Testis (tissue), 3 donors: ENCODE results near the gene ZNF714. TPM values are rescaled to one million over a fixed set of nuclear protein-coding genes. Genes with fewer than 3 reads are reported as not detected.

ENCODE experiments used
- DNase-seq: peaks from one replicate; pipeline ENCODE4 v3.0.0-alpha.2; 2019
- H3K27ac ChIP-seq, 2 donors: fragments of 200-600 bp; sonication (generic); one replicate each; pipeline ENCODE4 v1.5.1; 2019
- H3K27me3 ChIP-seq: fragments of 200-600 bp; sonication (generic); one replicate; pipeline ENCODE4 v1.5.1; 2019
- H3K36me3 ChIP-seq: fragments of 200-600 bp; sonication (generic); one replicate; pipeline ENCODE4 v1.5.1; 2017; ENCODE audit warnings: low read depth; ENCODE audit errors: missing control alignments
- H3K4me1 ChIP-seq: fragments of 200-600 bp; sonication (generic); one replicate; pipeline ENCODE4 v1.5.1; 2019
- H3K4me3 ChIP-seq, 2 donors: fragments of 200-600 bp; sonication (generic); one replicate each; pipeline ENCODE4 v1.5.1; 2017 to 2019
- H3K9me3 ChIP-seq: fragments of 200-600 bp; sonication (generic); one replicate; pipeline ENCODE4 v1.5.1; 2017
- CTCF ChIP-seq, 3 experiments: fragments of 450-650 bp in 2 of 3; fragments of 200-600 bp in 1 of 3; sonication (generic) in 1 of 3; IDR thresholded peaks; one replicate each; pipeline ENCODE4 v1.5.1; 2016 to 2019; ENCODE audit warnings: antibody characterized with exemption in 3 of 3, mild to moderate bottlenecking in 2 of 3, moderate library complexity in 1 of 3
- POLR2A ChIP-seq: fragments of 450-650 bp; IDR thresholded peaks from one replicate; pipeline ENCODE4 v1.6.1; 2017; ENCODE audit warnings: antibody characterized with exemption, mild to moderate bottlenecking, moderate library complexity
- WGBS, 2 donors: methylation state at CpG; one replicate each; pipeline ENCODE4 v1.1.5; 2018; 5-methylcytosine and 5-hydroxymethylcytosine counted together
- intact Hi-C: fragments of 100-400 bp; cut with DNase I; formaldehyde crosslinking; loops from one replicate; pipeline ENCODE4 v1.15.1; 2023; ENCODE audit warnings: low total_unique reads
- polyA plus RNA-seq: library from polyadenylated mRNA; stranded (reverse); fragments of 350-450 nt; fragmentation: Illumina TruSeq; extraction: RNeasy Lipid Tissue Mini Kit (QIAGEN cat#74804); gene quantifications from one replicate; pipeline ENCODE4 v1.2.3, GENCODE V29; 2014; ENCODE audit warnings: low read depth, low replicate concordance; ENCODE audit not compliant: insufficient read depth
- total RNA-seq, 2 donors: library from RNA; depleted of rRNA; stranded (reverse); fragments of >200 nt; gene quantifications; one replicate each; pipeline ENCODE4 v1.2.3, GENCODE V29; 2016

The ZNF714 gene
- total and polyA plus RNA-seq, 3 donors from 2014 or later = 4.2 to 36.4 (median 25.3) TPM

GRCh38 chr19:21143428-21143827 is 61.4 kb downstream of the ZNF714 start:
- 59 to 69% methylated on average over 5 of the region's 5 CpGs for WGBS, 2 donors
- Histone ChIP-seq H3K27me3 (no peaks in the 10 kb centered on the region), H3K4me1 (no peaks in the 10 kb centered on the region), H3K4me3 (peak overlapping the region in 1 of 2 donors; percentile 84), H3K36me3 (no peaks in the 10 kb centered on the region), H3K27ac (peak overlapping the region; percentile 84 to 87), H3K9me3 (no peaks in the 10 kb centered on the region)
- no peak for DNase-seq
- intact Hi-C loops = no loop called here
- TF ChIP-seq CTCF (IDR thresholded peaks at IDR 0.05) (no peak), POLR2A (no peak)

GRCh38 chr19:21143854-21144253 is 61.9 kb downstream of the ZNF714 start:
- DNase-seq = no peak

GRCh38 chr19:21147540-21147939 is 65.5 kb downstream of the ZNF714 start:
- TF ChIP-seq CTCF (IDR thresholded peaks at IDR 0.05) = no peak
- no peak for TF ChIP-seq POLR2A
- 85 to 98% methylated on average over 1 of the region's 1 CpG for WGBS, 2 donors
- DNase-seq = no peak
- H3K27ac ChIP-seq = no peak overlapping the region
- intact Hi-C loops = no loop called here
- no peaks in the 10 kb centered on the region for H3K36me3 ChIP-seq
- H3K27me3 ChIP-seq = no peaks in the 10 kb centered on the region
- H3K4me3 ChIP-seq = no peak overlapping the region
- H3K4me1 ChIP-seq = no peaks in the 10 kb centered on the region
- no peaks in the 10 kb centered on the region for H3K9me3 ChIP-seq

More at GRCh38 chr19:21143854-21144253, 61.9 kb downstream of the ZNF714 start:
- Histone ChIP-seq H3K4me1 (no peaks in the 10 kb centered on the region), H3K9me3 (no peaks in the 10 kb centered on the region), H3K4me3 (no peak overlapping the region), H3K36me3 (no peaks in the 10 kb centered on the region), H3K27ac (no peak overlapping the region), H3K27me3 (no peaks in the 10 kb centered on the region)
- intact Hi-C loops = no loop called here
- 59 to 78% methylated on average over 1 of the region's 1 CpG for WGBS, 2 donors
- no peak for TF ChIP-seq POLR2A
- no peak for TF ChIP-seq CTCF (IDR thresholded peaks at IDR 0.05)

GRCh38 chr19:21148681-21149080 is 66.7 kb downstream of the ZNF714 start:
- Histone ChIP-seq H3K9me3 (no peaks in the 10 kb centered on the region), H3K4me3 (no peak overlapping the region), H3K4me1 (no peaks in the 10 kb centered on the region), H3K27me3 (no peaks in the 10 kb centered on the region), H3K27ac (no peak overlapping the region), H3K36me3 (no peaks in the 10 kb centered on the region)
- intact Hi-C loops = no loop called here
- no peak for DNase-seq
- no peak for TF ChIP-seq CTCF (IDR thresholded peaks at IDR 0.05)

- H3K27ac ChIP-seq = no peak overlapping the region
- DNase-seq = no peak
- H3K27me3 ChIP-seq = no peaks in the 10 kb centered on the region
- WGBS, 2 donors = 90 to 98% methylated on average over 6 of the region's 6 CpGs
- TF ChIP-seq POLR2A (no peak), CTCF (IDR thresholded peaks at IDR 0.05) (no peak)
- no peaks in the 10 kb centered on the region for H3K9me3 ChIP-seq
- no peaks in the 10 kb centered on the region for H3K4me1 ChIP-seq
- intact Hi-C loops = no loop called here
- no peaks in the 10 kb centered on the region for H3K36me3 ChIP-seq
- H3K4me3 ChIP-seq = no peak overlapping the region
These were observed 67.9 kb downstream of the ZNF714 start for GRCh38 chr19:21149877-21150276.
